ENCODE measurements around the gene PDHX.
"Not testable (repeated sequence)": the region's sequence is repeated elsewhere in the genome, so short reads cannot be mapped to it uniquely, and the experiment has no call there.

Gene PDHX

GRCh38 chr11:34909955-34910354 lies 6.5 kb upstream of the PDHX start:
- no peak for TF ChIP-seq CTCF (IDR thresholded peaks at IDR 0.05; ENCODE audit: borderline replicate concordance, insufficient read depth, low read depth, low read length)
- H3K4me3 ChIP-seq (ENCODE audit: low read depth, low read length), result no peak overlapping the region

GRCh38 chr11:34910817-34911216 lies 5.6 kb upstream of the PDHX start:
- no peak overlapping the region for H3K4me3 ChIP-seq (ENCODE audit: low read depth, low read length)
- no peak for TF ChIP-seq CTCF (IDR thresholded peaks at IDR 0.05; ENCODE audit: borderline replicate concordance, insufficient read depth, low read depth, low read length)

GRCh38 chr11:34911676-34912075 lies 4.7 kb upstream of the PDHX start:
- no peak for TF ChIP-seq CTCF (IDR thresholded peaks at IDR 0.05; ENCODE audit: borderline replicate concordance, insufficient read depth, low read depth, low read length)
- no peak overlapping the region for H3K4me3 ChIP-seq (ENCODE audit: low read depth, low read length)

- not testable (repeated sequence) for H3K4me3 ChIP-seq (ENCODE audit: low read depth, low read length)
Observed at GRCh38 chr11:34913556-34913955, 2.9 kb upstream of the PDHX start.

- TF ChIP-seq CTCF (IDR thresholded peaks at IDR 0.05; ENCODE audit: borderline replicate concordance, insufficient read depth, low read depth, low read length), result no peak
Observed at GRCh38 chr11:34915136-34916014, 1.0 kb upstream of the PDHX start.

GRCh38 chr11:34916843-34917770 lies 689 bp downstream of the PDHX start:
- TF ChIP-seq CTCF (IDR thresholded peaks at IDR 0.05; ENCODE audit: borderline replicate concordance, insufficient read depth, low read depth, low read length), result no peak
- H3K4me3 ChIP-seq (ENCODE audit: low read depth, low read length), result peak overlapping the region; percentile 87

More at GRCh38 chr11:34915136-34916014, 1.0 kb upstream of the PDHX start:
- H3K4me3 ChIP-seq (ENCODE audit: low read depth, low read length), result peak overlapping the region; percentile 87

GRCh38 chr11:34921156-34921555 lies 4.7 kb downstream of the PDHX start:
- H3K4me3 ChIP-seq (ENCODE audit: low read depth, low read length), result no peak overlapping the region
- no peak for TF ChIP-seq CTCF (IDR thresholded peaks at IDR 0.05; ENCODE audit: borderline replicate concordance, insufficient read depth, low read depth, low read length)
